ENCODE results near the gene LPAR2.
A peak's percentile ranks its signal among the peaks of the same experiment; 100 is the strongest.

LPAR2 gene

DNA sequence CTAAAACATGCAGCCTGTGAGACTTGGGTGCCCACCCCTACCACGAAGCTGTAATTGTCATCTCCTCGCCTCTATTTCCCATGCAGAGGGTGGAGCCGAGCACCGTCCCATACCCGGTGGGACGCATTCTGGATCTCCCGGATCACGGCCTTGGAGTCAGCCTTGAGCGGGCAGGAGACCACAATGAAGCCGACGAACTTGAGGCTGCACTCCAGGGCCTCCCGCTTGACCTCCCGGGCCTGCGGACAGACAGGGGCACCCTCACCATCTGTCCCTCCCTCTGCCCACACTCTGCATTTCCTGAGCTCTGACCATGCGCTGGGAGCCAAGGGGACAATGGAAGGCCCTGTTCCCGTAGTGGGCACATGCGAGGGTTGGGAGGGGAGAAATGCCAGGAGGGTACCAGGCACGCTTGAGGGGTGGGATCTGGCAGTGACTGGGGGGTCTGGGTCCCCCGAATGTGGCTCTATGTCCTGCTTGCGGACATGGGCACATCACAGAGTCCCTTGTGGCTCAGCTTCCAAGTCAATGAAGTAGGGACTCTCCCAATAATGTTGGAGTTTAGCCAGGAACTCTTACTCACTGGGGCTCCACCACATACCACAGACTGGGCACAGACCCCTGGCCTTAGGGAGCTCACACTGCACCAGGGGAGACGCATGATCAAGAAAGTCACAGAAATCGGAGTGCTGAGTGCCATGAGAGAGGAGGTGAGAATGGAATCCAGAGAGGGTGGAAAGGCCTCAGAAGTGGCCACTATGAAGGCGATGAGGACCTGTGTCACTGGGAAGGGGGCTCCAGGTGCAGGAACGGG, 24.7 kb upstream of the LPAR2 start:
- no peak for DNase-seq

DNA sequence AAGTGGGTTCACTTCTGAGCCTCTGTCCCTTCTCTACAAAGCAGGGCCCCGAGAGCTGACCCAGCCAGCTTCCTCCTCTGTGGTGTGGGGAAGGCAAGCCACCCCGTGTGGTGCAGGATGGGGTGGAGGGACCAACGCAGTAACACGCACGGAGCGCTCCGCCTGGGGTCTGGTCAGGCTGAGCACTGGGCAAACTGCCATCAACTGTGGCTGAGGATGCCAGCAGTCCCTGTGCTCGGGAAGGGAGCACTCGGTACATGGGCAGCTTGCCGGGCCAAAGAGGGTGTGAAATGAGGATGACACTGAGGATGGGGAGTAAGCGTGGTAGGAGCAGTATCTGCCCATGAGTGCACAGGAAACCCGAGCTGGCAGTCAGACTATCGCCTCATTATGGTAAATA, 23.1 kb upstream of the LPAR2 start:
- DNase-seq: no peak

DNA sequence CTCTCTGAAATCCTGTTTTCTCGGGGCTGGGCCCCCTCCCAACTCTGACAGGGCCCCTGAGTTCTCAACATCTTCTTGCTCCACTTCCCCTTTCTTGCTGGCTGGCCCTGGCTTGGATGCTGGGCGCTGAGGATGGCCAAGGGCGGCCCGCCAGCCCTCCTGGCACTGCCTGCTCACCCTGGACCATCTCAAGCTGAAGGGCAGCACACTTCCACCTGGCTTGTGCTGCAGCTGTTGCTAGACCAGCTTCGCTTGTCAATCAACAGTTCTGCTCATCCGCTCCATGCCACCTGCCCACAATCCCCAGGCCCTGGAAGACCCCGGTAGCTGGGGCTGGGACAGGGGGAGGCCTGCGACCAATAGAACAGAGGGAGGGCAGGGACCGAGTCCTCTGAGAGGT, 22.3 kb upstream of the LPAR2 start:
- no peak for DNase-seq

DNA sequence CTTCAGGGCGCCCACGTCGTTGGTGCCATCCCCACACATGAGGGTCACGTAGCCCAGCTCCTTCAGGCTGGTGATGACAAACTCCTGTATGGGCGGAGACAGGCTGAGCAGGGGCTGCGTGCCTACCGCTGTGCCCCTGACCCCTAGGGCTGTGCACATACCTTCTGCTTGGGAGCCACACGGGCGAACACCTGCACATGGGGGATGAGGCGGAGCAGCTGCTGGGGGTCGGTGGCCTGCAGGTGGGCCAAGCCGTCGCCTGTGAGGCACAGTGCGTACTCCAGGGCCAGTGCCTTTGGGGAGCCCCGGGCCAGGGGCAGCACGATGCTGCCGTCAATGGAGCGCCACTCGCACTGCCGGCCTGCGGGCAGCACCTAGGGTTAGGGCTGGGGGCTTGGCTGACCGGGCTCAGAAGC, 21.6 kb upstream of the LPAR2 start:
- no peak for DNase-seq

DNA sequence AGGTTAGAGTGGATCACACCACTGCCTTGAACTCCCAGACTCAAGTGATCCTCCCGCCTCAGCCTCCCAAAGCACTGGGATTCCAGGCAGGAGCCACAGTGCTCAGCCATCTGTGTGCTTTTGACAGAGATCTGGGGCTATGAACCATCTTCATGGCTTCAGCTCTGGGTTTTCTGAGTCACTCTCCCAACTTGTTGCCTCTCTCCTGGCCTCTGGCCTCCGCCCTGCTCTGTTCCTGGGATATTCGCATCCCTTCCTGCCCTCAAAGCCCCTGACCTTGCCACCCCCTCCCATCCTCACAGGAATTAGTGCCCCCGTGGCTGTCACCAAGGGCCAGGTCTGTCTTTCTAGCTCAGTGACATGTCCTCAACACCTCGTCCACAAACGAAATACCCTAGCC, 21.1 kb upstream of the LPAR2 start:
- DNase-seq: no peak

DNA sequence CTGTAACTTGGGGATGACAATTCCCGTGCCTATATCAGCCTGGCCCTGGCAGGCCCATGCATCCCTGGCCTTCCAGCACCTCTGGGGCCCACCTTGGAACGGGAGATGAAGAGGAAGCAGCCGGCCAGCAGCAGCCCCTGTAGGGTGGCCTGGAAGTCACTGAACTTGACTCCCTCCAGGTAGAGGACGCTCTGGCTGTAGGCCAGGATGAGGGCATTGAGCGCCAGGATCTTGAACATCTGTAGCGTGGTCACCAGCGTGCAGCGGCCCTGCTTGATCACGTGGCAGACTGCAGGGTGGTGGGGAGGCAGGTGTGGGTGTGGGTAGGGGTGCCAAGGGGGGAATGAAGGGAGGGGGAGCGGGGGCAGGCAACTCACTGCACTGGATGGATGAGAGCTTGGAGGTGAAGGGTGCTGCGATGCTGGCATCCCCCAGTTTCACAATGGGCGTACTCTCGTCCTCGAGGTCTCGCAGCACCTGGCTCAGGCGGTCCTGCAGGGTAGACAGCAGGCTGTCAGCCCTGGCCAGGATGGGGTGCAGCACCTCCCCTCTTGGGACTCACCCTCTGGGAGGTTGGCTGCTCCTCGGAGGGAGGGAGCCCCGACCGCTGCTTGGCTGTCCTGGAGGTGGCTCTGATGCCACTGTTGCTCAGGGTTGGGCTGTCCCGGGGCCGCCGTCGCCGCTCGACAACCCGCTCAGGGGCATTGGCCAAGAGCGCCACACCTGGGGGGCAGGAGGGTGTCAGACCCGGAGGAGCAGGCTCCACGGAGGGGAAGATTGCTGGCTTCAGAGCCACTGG, 19.2 kb upstream of the LPAR2 start:
- no peak for DNase-seq

DNA sequence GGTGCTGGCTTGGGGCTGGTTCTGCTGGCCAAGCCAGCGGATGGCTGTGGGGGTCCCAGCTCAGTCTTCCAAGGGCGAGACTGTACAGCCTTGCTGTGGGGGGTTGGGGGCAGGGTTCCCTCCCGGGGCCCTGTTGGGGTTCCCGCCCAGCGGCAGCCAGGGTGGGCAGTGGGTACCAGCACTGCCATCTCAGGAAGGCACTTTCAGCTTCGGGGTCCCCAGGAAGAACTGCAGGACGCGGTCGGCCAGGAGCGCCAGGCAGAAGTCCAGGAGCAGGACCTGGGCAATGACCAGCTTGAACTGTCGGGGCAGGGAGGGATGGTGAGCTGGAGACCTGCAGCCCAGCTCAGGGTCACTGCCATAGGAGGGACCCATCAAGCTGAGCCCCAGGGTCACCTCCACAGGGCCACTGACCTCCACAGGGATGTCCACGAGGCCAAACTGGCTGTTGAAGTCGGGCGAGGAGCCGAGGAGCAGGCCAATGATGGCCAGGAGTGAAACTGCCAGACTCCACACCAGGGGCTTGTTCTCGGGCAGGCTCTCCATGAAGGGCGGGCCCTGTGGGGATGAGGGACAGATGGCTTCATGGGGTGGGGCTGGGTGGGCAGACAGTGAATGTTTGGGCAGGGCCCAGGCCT, 17.3 kb upstream of the LPAR2 start:
- DNase-seq: no peak

DNA sequence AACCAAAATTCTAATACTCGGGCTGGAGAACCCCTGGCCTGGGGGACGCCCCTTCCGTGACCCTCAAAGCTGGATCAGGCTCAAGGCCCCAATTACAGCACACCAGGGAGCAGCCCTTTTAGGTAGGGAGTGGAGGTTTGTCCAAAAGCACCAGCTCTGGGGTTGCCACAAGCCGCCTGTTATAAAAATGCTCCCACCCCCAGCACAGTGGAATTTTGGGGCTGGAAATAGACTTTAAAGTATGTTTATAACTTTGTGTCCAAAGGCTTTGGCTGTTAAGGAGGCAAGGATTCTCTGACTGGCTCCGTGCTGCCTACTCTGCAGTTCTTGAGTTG, 16.0 kb upstream of the LPAR2 start:
- DNase-seq: no peak

DNA sequence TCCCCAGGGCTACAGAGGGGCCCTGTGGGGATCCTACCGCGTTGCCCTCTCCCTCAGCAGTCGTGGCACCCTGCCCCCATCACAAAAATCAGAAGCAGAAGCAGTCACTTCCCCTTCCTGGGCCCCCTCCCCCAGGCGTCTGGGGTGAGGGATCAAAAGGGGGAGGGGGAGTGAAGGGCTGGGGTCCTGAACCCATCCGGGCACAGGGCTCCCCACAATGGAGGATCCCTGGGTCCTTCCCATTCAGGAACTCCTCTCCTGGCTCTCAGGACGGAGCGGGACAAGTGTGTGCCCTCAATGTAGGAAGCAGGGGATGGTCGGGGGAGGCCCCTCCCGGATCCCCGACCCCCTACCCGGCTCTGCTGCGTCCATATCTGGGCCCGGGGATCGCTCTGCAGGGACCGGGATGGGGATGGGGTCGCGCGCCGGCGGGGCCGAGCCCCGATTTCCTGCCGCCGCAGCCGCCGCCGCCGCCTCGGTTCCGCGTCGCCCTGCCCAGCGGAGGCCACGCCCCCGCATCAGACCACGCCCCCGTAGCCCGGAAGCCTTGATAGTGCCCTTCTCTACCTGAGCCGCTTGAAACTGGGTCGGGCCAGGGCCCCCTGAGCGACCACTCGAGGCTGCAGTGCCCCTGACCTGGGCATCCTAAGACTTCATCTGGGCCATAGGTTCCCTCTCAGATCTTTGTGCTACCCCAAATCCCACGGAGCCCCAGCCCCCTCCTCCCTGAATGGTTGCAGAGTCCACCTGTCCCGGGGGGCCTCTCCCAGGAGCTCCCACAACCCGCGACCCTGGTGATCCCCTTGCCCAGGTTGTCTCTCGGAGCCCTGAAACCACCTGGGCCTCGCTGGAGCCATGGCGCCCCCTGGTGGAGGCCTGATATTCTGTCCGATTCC, 15.4 kb upstream of the LPAR2 start, which contains the start of gene GMIP:
Gene GMIP, minus strand, starts transcription at position 500 of the 896 bp plus-strand sequence. Its CDS starts 128 bp downstream, at position 372.
- peak; percentile 31 to 60 for DNase-seq

DNA sequence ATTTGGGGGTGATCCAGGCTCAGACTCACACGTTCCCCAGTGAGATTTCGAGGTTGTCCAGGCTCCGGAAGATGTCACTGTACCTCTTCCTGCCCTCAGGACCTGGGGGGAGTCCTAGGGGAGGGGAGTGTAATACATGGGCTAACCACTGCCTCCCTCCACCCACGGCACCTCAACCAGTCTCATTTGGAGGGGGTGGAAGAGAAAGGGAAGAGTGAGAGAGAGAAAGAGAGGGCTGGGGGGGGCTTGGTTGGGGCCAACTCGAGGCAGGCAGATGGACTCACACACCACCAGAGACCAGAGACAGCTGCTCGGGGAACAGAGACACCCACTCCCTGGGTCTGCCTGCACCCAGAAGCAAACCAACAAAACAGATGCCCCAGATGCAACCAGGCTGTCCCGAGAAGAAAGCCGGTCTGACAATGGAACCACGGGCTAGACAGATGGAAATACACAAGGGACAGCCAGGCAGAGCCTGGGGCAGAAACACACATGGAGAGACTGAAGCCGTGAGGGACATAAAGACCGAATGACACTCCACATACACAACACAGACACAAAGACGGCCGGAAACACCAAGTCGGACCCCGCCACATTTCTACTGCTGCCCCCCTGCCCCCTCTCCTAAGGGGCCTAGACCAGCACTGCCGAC, 14.6 kb upstream of the LPAR2 start:
- peak in 1 of 2 experiments; percentile 29 for DNase-seq

DNA sequence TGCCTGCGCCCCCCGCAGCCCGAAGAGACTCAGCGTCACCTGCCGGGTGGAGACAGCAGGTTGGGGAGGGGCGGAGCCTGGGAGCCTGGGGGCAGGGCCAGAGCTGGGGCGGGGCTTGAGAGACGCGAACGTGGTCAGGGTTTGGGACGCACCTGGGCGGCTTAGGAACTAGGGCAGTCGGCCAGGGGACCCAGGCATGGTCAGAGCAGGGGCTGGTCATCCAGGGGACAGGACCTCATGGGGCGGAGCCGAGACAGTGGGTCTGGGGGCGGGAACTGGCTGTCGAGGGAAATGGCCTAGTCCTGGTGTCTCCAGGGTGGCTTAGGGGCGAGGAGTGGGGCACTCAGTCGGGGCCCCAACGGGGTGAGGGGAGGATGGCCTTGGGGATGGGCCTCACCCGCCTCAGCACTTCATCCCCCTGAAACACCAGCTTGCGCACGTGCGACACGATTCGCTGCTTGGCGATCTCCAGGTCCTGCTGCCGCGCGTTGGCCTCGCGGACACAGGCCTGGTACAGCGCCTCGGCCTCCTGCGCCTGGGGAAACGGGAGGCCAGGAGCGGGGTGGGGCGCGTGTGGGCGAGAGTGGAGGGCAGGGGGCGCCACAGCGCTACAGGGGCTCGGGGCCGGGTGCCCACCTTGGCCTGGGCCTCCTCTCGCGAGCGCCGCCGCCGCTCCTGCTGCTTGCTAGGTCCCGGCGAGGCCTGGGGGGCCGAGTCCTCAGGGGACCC, 9.7 kb upstream of the LPAR2 start:
- DNase-seq: no peak

DNA sequence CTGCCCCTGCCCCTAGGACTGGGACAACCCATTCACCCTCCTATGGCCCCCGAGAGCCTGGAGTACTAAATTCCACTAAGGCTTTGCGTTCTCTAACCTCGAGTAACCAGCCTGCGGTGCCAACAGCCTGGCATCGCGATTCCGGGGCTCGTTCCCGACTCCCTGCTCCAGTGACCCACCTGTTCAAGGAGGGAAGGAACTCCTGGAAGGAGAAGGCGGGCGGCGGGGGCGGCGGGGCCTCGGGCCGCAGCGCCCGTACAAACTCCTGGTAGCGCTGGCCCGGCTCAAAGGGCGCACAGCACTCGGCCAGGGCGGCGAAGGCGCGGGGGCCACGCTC, 9.1 kb upstream of the LPAR2 start:
- DNase-seq: no peak

DNA sequence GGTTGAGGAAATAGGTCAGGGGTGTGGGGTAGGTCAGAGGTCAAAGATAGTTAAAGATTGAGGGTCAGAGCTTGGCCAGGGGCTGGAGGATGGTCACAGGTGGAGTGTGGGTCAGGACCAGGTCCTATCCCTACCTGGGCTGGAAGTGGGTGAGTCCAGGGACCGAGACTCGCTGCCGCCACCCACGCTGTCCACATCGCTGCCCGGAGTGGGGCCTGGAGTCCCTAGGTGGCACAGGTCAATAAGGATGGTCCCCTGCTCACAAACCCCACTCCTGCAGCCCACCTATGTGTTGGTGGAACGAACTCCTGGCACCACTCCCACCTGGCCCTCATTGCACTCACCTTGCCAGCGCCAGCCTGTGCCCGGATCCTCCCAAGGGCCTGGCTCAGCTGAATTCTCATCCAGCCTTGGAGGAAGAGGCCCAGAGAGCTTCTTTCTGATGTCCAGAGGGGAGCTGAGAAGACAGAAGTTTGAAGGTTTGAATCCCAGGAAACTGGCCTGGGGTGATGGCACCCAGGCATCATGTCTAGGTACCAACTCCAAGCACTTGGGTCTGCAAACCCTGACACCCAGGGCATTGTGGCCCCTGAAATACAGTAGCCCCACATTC, 8.7 kb upstream of the LPAR2 start:
- DNase-seq: no peak

DNA sequence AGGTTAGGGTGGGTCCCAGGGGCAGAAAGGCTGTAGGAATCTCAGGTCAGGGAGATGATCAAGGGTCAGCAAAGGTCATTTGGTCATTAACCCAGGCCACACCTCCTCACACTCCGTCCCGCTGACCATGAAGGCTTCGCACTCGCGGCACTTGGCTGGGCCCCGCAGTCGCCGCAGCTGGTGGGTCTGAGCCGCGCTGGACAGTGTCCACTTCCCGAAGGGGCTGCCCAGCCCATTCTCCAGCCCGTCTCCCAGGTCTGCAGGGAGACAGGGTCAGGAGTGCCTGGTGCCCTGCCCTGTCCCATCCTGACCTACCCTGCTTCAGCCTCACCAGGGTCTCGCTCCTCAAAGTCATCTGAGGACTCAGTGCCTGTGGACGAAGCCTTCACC, 7.3 kb upstream of the LPAR2 start:
- DNase-seq: no peak

DNA sequence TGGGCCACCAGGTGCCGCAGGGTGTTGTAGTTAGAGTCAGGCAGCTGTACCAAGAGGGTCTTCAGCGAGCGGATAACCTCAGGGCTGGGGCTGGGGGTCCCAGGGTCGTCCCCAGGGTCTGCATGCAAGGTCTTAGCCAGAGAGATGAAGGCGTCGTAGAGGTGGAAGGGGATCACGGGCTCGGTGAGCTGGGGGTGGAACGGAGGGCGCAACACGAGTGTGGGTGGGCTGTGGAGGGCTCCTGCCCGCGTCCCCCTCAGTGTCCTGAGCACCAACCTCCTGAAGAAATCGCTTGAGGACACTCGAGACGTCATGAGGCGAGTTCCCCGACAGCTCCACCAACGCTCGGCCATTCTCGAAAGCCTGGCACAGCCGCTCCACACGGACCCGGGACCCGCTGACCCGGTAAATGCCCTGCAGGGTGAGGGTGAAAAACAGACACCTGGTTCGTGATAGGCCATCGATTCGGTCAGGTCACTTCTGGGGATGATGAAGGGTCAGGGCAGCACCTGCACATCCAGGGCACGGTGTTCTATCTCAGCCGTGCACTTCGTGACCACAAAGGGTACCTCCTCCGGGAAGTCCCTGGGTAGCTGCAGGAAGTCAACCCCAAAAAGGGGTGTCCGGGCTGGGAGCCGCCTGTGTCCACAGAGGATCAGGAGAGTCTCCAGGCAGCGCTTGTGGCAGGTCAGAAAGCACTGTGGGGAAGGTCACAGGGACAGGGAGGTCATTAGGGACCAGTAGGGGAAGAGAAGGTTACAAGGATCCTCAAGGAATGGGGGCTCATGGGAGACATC, 6.7 kb upstream of the LPAR2 start:
- no peak for DNase-seq

DNA sequence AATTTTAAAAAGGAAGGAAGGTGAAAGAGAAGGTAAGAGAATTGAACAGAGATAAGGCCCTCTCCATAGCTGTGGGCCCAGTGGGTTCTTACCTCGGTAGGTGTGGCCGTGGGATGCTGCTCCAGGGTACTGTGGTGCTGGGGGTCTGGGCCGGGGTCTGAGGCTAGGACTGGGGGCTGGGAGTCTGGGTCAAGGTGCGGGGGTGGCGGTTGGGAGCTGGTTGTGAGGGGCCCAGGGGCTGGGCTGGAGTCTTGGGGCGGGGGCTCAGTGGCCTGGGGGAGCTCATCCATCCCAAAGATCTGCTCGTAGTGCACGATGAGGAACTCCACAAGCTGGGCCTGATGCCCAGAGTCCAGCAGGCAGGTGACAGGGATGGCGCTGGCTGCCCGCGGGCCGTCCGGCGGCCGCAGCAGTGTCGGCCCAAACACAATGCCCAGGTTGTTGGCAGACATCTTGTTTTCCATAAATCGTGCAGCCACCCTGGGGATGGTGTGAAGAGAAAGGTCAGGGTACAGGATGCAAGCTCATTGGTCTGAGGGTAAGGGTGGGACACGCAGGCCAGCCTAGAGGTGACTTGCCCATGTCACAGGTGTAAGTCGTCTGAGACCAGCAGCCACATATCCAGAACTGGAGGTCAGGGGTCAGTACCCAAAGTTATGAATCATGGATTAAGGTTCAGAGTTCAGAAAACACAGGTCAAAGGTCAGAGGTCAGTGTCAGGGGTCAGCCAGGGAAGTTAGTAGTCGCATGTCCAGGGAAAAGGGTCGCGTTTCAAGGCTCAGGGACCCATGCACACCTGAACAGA, 5.9 kb upstream of the LPAR2 start:
- DNase-seq: no peak

DNA sequence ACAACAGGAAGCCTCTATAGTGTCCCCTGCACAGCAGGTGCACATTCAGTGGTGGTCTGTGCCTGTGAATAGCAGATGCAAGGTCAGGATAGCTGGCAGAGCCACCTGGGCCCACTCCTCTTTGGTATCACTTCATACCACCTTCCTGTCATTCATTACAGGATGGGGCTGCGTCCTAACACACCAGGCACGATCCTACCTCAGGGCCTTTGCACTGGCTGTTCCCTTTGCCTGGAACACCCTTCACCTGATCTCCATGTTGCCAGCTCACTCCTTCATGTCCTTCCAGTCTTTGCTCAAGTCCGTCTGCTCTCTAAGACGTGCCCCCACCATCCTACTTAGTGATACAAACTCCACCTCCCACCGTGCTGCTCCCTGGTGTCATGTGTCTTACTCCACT, 4.6 kb upstream of the LPAR2 start:
- DNase-seq: no peak

DNA sequence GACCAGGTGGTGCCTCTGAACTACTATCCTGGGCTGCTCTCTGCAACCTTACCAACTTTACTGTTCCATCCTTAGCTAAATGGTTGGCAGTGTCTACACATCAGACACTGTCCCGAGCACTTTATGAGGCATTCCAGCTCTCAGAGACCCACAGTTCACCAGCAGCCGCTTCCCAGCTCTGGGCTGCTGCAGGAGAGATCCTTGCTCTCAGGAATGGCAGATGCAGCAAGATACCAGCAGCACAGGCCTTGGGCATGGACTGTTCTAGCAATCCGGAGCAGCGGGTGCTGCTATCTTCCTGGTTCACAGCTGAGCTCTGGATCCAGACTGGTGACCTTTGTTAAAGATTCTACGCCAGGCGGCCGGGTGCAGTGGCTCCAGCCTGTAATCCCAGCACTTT, 3.3 kb upstream of the LPAR2 start:
- no peak for DNase-seq

DNA sequence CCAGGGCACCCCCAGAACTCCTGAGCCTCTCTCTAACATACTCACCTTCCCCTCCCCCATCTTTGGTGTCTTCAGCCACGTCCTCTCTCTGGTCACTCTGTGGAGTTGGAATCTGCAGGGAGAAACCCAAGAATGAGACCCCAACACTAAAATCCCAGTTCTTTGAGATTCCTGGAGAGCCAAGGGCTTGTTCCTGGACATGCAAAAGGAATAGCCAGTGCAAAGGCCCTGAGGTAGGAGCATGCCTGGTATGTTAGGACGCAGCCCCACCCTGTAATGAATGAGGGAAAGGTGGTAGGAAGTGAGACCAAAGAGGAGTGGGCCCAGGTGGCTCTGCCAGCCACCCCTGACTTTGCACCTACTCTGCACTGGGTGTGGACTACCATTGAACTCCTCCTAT, 2.4 kb upstream of the LPAR2 start:
- no peak for DNase-seq

DNA sequence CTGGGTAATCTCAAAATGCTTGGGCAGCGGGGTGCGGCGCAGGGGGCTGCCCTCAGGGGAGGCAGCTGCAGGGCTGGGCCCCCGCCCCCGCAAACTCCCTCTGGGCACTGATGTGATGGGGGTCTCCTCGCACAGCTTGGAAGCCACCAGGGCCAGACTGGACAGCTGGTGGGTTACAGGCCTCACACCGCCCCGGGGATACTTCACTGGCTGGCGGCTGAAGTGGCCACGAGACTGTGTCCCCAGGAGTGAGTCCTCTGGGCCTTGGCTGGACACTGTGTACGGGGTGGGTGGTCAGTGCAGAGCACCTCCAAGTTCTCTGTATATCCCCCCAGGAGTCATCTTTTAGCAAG, 2.0 kb upstream of the LPAR2 start:
- DNase-seq: no peak
